ENCODE results near the gene GALNT18.

DNA sequence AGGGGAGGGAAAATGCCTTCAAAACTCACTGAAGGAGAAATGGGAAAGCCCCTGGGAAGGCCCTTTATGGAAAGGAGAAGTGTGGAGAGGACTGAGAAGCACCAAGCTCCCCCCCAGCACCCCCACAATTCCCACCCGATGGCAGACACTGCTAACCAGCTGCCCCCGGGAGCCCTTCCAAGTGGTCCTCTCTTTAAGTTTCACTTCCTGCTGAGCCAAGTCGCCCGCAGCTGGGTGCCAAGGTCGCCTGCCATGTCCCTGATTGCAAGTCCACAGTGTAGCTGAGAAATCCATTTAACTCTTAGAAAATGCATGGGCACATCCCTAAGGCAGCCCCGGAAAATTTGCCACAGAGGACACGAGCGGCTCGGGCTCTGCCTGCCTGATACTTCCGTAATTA, 68.2 kb downstream of the GALNT18 start:
- TF ChIP-seq MAX (IDR thresholded peaks at IDR 0.05; ENCODE audit: insufficient read depth, insufficient read length) (no peak), EZH2 (IDR thresholded peaks at IDR 0.05; ENCODE audit: borderline replicate concordance, low read depth, low read length, severe bottlenecking) (no peak), POLR2A (IDR thresholded peaks at IDR 0.05; ENCODE audit: low read depth, low read length) (no peak), FOS (IDR thresholded peaks at IDR 0.05; ENCODE audit: borderline replicate concordance, insufficient read depth, low read length) (no peak), JUN (IDR thresholded peaks at IDR 0.05; ENCODE audit: borderline replicate concordance, insufficient read depth, insufficient read length, low read depth) (no peak), POLR2AphosphoS5 (IDR thresholded peaks at IDR 0.05; ENCODE audit: insufficient read depth, low read depth, low read length) (no peak)
- TF ChIP-seq, protein P1, sequence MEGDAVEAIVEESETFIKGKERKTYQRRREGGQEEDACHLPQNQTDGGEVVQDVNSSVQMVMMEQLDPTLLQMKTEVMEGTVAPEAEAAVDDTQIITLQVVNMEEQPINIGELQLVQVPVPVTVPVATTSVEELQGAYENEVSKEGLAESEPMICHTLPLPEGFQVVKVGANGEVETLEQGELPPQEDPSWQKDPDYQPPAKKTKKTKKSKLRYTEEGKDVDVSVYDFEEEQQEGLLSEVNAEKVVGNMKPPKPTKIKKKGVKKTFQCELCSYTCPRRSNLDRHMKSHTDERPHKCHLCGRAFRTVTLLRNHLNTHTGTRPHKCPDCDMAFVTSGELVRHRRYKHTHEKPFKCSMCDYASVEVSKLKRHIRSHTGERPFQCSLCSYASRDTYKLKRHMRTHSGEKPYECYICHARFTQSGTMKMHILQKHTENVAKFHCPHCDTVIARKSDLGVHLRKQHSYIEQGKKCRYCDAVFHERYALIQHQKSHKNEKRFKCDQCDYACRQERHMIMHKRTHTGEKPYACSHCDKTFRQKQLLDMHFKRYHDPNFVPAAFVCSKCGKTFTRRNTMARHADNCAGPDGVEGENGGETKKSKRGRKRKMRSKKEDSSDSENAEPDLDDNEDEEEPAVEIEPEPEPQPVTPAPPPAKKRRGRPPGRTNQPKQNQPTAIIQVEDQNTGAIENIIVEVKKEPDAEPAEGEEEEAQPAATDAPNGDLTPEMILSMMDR (IDR thresholded peaks at IDR 0.05; ENCODE audit: extremely low read depth in 1 of 2, insufficient read depth in 1 of 2, low read depth in 1 of 2, low read length in 2 of 2) = no peak

Measured in endothelial cell of umbilical vein (primary cell).